ENCODE results near the gene MTCL1.

The MTCL1 gene

GRCh38 chr18:8715599-8715998, 10.2 kb downstream of the MTCL1 start:
- no peak for DNase-seq

GRCh38 chr18:8717011-8717770, 11.8 kb downstream of the MTCL1 start:
- DNase-seq: no peak

DNA sequence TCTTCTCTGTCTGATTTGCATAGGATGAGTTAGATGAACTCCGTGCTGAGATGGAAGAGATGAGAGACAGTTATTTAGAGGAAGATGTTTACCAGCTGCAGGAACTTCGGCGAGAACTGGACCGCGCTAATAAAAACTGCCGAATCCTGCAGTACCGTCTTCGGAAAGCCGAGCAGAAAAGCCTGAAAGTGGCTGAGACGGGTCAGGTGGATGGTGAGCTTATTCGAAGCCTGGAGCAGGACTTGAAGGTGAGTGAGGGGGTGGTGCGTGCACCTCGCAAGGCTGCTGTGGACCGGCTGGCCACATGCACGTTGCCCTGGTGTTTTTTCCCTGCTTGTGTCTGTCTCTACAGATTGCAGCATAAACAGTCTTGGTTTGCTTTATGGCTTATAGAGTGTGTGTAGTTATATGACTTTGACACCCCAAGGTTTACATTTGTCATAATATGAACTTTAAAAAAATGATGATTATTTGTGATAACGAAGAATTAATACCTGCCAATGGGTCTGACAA, 13.1 kb downstream of the MTCL1 start:
- no peak for DNase-seq

DNA sequence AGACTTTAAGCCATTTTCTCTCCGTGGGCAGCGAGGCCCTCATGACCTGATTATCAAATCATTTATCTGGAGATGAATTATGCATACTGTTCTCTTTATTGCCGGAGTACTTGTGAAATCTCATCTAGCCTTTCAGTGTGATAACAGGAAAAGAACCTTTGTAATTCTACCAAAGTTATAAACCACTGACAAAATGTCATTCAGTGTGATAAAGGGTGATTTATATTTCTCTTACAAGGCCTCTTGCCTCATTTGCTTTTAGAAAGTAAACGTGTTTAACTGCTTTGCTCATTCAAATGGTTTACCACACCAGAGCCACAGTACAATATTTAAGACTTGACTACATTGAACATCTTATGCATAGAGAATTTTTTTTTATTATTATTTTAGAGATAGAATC, 13.8 kb downstream of the MTCL1 start:
- no peak for DNase-seq

DNA sequence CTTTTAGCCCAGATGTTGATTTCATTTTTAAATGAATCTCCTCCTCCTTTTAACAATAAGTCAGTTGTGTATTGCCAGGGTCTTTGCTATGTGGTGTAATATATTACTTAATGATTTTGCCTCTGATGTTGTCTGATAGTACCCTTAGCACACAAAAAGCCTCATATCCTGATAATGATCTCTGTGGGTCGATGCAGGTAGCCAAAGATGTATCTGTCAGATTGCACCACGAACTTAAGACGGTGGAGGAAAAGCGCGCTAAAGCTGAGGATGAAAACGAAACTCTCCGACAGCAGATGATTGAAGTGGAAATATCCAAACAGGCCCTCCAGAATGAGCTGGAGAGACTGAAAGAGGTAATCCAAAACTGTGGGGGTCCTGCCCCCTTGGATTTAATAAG, 14.8 kb downstream of the MTCL1 start:
- DNase-seq: no peak

DNA sequence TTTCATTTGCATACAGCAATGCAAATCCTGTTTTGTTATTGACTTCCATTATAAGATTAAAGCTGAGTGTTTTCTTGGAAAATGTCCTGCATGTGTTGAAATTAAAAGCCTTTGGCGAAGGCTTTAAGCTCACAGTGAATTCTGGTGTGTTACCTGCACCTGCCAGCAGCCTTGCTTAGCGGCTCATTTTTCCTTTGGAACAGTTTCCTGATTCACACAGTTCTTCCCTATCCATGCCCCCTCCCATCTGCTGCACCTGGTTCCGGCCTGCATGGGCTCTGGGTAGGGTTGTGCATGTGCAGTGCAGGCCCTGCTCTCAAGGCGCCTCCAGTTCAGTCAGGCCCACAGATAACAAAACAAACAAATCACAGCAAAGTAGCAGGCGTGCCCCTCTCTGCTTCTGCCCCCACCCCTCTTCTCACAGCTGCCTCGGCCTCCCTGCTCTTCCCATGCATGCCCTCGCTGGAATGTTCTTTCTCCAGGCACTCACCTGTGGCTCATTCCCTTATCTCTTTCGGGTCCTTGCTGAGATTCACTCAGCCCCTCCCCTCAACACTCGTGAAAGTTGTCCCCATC, 15.8 kb downstream of the MTCL1 start:
- DNase-seq: no peak

GRCh38 chr18:8721716-8722115, 16.4 kb downstream of the MTCL1 start:
- no peak for DNase-seq

GRCh38 chr18:8722946-8723820, 17.8 kb downstream of the MTCL1 start:
- no peak for DNase-seq

DNA sequence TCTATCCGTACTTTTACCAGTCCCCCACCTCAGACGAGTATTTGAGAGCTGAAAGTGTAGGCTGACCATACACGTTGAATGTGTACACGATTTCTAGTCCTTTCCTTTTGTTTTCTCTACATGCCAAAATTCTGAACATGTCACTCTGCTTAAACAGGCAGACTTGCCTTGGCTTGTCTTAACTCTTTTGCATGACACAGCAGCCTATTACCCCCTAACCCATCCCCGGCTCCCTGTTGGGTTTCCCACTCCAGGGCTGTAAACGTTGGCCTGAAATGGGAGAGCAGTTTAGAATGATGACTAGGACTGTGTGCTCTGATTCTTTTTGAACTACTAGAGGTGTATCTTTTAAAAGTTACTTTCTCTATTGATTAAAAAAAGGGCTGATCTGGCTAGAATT, 19.1 kb downstream of the MTCL1 start:
- peak; percentile 64 for DNase-seq

DNA sequence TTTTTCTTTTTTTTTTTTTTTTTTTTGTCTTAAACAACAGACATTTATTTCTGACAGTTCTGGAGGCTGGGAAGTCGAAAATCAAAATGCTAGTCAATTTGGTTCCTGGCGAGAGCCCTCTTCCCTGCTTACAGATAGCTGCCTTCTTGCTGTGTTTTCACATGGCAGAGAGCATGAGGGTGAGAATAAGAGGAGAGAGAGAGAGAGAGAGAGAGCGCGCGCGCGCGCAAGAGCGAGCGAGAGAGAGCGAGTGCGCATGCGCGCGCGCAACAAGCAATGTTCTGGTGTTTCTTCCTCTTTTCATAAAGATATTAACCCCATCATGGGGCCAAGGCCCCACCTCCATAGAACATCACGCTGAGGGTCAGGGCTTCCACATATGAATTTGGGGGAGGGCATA, 20.9 kb downstream of the MTCL1 start:
- DNase-seq: no peak

- no peak for DNase-seq
Observed at GRCh38 chr18:8726963-8727705, 21.8 kb downstream of the MTCL1 start.

DNA sequence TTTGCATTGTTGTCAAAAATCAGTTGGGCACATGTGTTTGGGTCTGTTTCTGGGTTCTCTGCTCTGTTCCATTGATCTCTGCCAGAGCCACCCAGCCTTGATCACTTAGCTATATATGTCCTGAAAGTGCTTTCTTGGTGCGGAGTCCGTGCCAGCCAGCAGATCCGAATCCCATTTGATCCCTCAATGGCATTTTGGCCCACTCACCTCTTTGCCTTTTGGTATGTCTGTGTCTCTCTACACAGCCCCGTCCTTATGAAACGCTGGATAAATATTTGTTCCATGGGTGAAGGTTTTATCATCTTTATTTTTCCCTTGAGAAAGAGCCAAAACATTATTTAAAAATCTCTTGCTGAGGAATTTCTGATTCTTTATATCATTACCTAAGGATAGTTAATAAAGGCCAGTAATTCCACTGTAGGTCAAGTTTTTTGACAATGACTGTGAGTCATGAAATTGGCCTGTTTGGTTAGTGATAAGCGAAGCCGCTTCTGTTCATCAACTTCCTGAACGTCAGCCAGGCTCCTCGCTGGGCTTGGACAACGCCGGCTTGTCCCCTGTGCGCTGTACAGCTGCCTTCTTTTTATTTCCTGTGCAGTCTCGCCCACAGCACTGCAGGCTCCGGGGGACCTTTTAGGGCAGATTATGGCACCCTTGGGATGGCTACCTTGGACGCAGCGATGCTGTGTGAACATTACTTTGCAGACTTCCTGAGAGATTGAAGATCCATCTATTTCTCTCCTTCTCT, 24.9 kb downstream of the MTCL1 start:
- DNase-seq: no peak

DNA sequence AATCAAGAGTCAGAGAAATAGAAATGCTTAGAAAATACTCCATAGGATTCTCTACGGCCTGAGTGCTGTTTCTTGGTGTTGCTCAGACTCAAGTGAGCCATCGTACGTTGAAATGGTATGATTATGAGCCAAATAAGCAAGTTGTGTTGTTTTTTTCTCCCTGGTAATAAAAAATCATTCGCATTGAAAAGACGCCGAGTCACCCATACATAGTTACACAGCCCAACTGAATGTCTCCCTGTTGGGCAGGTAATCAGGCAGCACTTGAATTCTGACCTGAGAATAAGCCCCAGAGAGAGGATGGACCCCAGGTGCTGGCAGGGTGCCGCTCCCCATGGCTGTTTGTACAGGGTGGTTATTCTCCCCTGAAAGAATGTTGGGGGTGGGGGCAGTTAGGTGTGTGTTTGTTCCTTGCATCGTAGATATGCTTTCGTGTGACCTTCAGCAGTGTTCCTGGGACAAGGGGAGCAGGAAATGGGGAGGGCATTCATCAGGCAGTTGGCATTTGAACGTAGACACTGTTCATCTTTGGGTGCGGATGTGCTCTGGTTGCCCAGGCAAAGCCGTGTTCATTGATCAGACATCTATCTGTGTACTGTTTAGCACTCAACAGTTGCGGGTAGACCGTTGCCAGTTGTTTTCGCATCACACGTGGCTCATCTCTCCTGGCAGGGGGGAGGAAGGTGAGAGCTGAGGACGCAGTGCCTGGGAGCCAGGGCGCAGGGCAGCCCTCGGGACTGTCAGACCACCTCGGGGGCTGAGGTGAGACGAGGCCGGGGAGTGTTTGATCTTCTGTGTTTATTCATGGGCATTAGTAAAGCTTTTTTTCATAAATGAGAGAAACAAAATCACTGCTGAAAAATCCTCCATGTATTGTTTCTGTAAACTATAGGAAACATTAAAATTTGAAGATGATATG, 27.3 kb downstream of the MTCL1 start:
- DNase-seq: no peak

DNA sequence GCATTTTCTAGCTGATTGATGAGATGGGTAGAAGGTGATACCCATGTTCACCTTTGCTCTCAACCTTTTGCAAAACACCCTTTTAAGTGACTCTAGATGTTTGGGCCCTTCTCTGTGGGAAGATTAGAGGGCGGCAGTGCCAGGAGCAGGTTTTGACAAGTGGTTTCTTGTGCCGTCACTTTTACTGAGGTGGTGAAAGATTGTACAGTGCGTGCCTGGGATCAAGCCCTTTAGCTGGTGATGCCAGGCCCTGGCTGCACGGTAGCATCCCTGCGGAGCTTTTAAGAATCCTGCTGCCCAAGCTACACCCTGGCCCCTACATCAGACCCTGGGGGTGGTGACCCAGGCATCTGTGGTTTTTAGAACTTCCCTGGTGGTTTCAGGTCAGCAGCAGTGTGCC, 29.1 kb downstream of the MTCL1 start:
- no peak for DNase-seq

- DNase-seq: no peak
Observed at GRCh38 chr18:8735274-8735673, 29.9 kb downstream of the MTCL1 start.

- DNase-seq: no peak
Observed at GRCh38 chr18:8741117-8741516, 35.8 kb downstream of the MTCL1 start.

GRCh38 chr18:8741532-8741931, 36.2 kb downstream of the MTCL1 start:
- DNase-seq: no peak

- DNase-seq: no peak
Observed at GRCh38 chr18:8742387-8743361, 37.3 kb downstream of the MTCL1 start.

DNA sequence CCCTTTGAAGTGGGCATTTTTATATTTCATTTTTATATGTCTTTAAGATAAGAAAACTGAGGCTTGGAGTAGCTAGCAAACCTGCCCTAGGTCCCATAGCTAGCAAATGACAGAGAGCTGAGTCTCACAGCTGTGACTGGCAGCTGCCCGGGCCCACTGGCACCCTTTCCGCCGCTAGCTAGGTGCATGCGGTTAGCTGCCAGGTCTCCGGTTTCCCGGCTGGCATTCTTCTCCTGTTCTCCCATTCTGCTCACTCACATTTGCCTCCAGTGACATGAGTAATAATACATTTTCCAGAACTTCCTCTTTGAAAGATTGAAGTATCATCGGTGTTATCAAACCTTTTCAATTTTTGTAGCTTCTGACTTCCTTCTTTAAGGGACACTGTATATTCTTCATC, 38.7 kb downstream of the MTCL1 start:
- DNase-seq: no peak

DNA sequence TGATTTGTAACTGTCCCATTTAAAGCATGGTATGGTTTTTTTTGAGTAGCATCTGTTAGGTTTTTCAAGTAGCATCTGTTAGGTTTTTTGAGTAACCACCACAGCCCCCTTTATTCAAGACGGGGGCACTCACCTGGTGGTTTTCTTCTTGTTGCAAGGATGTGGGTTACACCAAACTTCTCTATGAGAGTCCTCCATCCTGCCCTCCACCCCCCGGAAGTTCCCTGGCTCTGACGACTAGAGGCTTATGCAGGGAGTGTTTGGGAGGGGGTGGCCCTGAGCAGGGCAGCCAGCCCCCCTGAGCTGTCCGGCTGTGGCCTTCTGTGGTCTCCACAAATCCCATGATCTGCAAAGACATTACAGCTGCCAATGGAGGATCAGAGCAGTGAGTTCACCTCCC, 39.3 kb downstream of the MTCL1 start:
- no peak for DNase-seq

Data from NCI-H345 (cell line).